SH-SY5Y (cell line): ENCODE results near the gene CRABP1.

Source experiments
- GATA2 ChIP-seq: IDR thresholded peaks from 2 replicates; pipeline ENCODE4 v1.6.1; 2011; ENCODE audit warnings: mild to moderate bottlenecking, low read depth, low read length
- GATA3 ChIP-seq: IDR thresholded peaks from 2 replicates; pipeline ENCODE4 v1.6.1; 2011; ENCODE audit warnings: low read depth, mild to moderate bottlenecking, low read length, moderate library complexity

Gene CRABP1

GRCh38 chr15:78312536-78312935 lies 27.6 kb upstream of the CRABP1 start:
- TF ChIP-seq GATA2 (no peak), GATA3 (no peak)

GRCh38 chr15:78312957-78313356 lies 27.2 kb upstream of the CRABP1 start:
- no peak for TF ChIP-seq GATA3
- TF ChIP-seq GATA2, result no peak

- TF ChIP-seq GATA2, result no peak
- no peak for TF ChIP-seq GATA3
Observed at GRCh38 chr15:78313383-78313782, 26.8 kb upstream of the CRABP1 start.

DNA sequence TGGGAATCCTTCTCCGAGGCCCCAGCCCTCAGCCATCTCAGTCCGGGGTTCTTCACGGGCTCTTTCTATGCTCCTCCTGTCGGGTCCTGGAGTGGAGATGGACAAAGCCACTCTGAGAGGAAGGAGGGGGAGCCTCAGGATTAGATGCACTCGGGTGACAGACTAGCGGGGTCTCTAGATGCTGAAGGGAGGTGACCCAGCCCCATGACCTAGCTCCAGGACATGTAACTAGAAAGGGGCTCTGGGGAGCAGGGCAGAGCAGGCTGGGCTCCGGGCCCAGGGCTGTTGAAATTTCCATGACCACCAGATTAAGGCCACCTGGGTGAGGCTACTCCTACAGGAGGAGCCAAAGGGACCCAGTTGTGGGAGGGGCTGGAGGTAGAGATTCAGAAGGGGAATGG lies 26.0 kb upstream of the CRABP1 start:
- TF ChIP-seq GATA3, result no peak
- no peak for TF ChIP-seq GATA2

GRCh38 chr15:78315686-78316282 lies 24.4 kb upstream of the CRABP1 start:
- no peak for TF ChIP-seq GATA2
- TF ChIP-seq GATA3, result no peak

- TF ChIP-seq GATA3, result no peak
- no peak for TF ChIP-seq GATA2
Observed at GRCh38 chr15:78316283-78317083, 23.7 kb upstream of the CRABP1 start.

DNA sequence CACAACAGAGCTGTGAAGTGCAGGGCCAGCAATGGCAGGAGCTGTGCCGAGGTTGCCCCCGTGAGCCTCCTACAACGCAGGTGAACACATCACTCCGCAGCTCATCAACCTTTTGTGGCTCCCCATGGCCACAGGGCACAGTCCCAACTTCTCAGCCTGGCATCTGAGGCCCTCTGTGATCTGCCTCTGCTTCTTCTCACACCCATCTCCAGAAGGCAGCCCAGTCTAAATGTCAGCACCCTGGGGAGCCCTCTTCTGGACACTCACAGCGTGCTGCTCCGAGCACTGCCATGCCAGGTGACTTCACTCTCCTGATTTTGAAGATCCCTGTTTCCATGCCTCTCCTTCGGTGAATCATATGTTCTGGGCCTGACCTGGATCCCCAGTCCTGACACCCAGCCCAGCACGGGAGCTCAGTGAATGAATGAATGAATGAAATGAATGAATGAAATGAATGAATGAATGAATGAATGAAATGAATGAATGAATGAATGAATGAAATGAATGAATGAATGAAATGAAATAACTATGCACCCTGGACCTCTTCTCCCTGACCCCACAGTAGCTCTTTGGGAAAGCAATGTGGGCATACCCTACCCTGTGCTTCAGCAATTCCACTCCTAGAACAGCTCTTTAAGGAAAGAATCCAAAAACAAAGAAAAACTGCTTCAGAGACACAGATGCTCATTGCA lies 22.9 kb upstream of the CRABP1 start:
- no peak for TF ChIP-seq GATA3
- no peak for TF ChIP-seq GATA2

- no peak for TF ChIP-seq GATA2
- TF ChIP-seq GATA3, result no peak
Observed at GRCh38 chr15:78319588-78319987, 20.6 kb upstream of the CRABP1 start.

GRCh38 chr15:78320183-78320582 lies 20.0 kb upstream of the CRABP1 start:
- TF ChIP-seq GATA2, result no peak
- no peak for TF ChIP-seq GATA3

GRCh38 chr15:78321041-78321570 lies 19.0 kb upstream of the CRABP1 start:
- TF ChIP-seq GATA3 (no peak), GATA2 (no peak)

GRCh38 chr15:78321786-78322185 lies 18.4 kb upstream of the CRABP1 start:
- no peak for TF ChIP-seq GATA2
- TF ChIP-seq GATA3, result no peak

GRCh38 chr15:78322243-78322642 lies 17.9 kb upstream of the CRABP1 start:
- TF ChIP-seq GATA3 (no peak), GATA2 (no peak)

GRCh38 chr15:78322724-78323521 lies 17.2 kb upstream of the CRABP1 start:
- TF ChIP-seq GATA3, result no peak
- TF ChIP-seq GATA2, result no peak

- TF ChIP-seq GATA2 (no peak), GATA3 (no peak)
Observed at GRCh38 chr15:78323693-78324092, 16.5 kb upstream of the CRABP1 start.
